ENCODE results near the gene RLIM.

RLIM gene

GRCh38 chrX:74536832-74537371 lies 77.5 kb downstream of the RLIM start:
- DNase-seq (ENCODE audit: low spot score), result no peak

GRCh38 chrX:74536152-74536831 lies 78.1 kb downstream of the RLIM start:
- DNase-seq (ENCODE audit: low spot score), result no peak

DNA sequence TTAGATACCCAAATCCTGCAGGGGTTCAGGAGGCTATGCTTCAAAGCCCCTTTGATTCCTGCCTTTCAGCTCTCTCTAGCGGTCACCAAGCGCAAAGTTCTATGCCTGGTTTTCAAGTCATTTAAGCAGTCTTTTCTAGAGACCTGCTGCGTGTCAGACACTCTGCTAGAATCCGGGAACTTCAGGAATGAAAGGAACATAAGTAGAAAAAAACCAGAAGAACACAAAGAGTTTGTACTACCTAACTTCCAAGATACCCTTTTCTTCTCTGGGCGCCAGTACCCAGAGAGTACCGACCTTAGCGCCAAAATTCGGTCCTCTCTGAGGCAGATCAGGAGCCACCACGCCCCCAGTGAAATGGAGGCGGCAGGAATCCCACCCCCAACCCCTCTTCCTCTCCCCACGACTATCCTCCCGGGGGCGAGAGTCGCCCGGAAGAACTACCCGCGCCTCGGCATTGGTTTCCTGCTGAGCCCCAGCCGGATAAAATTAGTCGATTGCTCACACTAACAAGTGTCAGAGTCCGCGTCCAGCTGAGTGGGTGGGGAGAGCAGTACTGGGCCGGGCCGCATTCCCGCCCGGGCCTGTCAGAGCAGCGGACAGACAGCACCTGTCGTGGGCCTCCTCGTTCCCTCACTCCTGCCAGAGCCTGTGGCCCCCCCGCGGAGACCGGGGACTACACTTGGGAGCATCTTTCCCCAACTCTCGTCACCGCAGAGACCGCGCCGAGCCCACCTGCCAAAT lies 78.8 kb downstream of the RLIM start:
- no peak for DNase-seq (ENCODE audit: low spot score)

Measured in LoVo (cell line).